Hematopoietic multipotent progenitor cell treated with erythropoietin and hydrocortisone succinate and interleukin-3 and kit ligand, for 15 days (in vitro differentiated cells): ENCODE results near the gene FAM111B.
"Not testable (repeated sequence)": the region's sequence is repeated elsewhere in the genome, so short reads cannot be mapped to it uniquely, and the experiment has no call there.

ENCODE experiments used
- DNase-seq: peaks from one replicate; pipeline ENCODE4 v3.0.0-alpha.2; 2015; ENCODE audit warnings: low spot score

Gene FAM111B

DNA sequence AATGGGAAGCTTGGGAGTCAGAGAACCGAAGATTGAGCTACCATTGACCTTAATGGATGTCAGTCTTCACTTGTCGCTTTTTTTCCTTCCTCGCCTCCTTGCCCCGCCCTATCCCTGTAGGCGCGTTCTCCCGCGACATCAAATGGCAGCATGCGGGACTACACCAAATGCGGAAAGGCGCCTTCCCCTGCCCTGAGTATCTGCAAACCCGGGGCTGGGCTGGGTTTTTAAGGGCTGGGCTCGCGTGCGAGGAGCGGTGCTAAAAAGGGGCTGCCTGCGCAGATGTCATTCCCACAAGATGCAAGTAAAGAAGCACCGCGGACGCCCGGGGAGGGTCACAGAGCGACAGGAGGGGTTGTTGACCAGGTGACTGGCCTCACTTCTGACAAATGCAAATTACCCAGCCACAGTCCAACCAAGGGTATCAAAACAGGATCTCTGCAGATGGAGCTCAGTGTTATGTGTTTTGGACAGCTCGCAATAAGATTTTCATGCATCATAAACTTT lies 4.7 kb upstream of the FAM111B start:
- DNase-seq, result peak; percentile 27

GRCh38 chr11:59107721-59108120 lies 684 bp downstream of the FAM111B start:
- not testable (repeated sequence) for DNase-seq

GRCh38 chr11:59112494-59112893 lies 5.5 kb downstream of the FAM111B start:
- DNase-seq, result no peak

- no peak for DNase-seq
Observed at GRCh38 chr11:59114344-59114743, 7.3 kb downstream of the FAM111B start.

GRCh38 chr11:59115553-59115952 lies 8.5 kb downstream of the FAM111B start:
- no peak for DNase-seq

DNA sequence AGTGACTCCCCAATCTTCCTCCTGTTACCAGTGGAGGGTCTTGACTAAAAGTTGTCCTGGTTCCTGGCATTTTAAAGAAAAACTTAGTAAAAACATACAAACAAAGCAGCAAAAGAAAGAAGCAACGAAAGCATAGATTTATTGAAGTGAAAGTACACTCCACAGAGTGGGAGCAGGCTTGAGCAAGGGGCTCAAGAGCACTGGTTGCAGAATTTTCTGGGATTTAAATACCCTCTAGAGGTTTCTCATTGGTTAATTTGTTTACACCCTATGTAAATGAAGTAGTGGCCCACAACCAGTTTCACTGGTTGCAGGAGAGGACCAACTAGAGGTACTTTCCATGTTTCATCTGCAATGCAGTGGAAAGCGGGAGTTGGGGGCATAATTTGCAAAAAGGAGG lies 10.7 kb downstream of the FAM111B start:
- DNase-seq, result no peak

DNA sequence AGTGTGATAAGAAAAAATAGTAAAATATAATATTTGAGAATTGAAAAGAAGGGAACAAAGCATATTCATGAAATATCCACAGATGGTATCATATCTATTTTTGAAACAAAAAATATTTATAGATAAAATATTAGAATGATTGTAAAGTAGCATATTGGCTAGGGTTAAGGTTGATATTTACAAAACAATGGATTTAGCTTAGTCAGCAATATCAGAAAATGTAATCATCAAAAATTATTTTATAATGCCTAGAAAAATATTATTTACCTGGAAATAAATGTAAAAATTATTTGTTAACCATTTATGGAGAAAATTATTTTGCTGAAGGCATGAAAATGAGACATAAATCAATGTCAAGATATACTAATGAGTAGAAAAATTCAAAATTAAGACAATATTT lies 12.8 kb downstream of the FAM111B start:
- DNase-seq, result no peak

- DNase-seq, result peak; percentile 78
Observed at GRCh38 chr11:59135648-59136461, 28.8 kb downstream of the FAM111B start.

DNA sequence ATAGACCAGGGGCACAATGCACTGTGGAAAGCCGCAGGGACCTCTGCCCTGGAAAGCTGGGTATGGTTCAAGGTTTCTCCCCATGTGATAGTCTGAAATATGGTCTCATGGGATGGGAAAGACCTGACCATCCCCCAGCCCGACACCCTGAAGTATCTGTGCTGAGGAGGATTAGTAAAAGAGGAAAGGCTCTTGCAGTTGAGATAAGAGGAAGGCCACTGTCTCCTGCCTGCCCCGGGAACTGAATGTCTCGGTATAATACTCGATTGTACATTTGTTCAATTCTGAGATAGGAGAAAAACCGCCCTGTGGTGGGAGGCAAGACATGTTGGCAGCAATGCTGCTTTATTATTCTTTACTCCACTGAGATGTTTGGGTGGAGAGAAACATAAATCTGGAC lies 29.5 kb downstream of the FAM111B start:
- DNase-seq, result not testable (repeated sequence)

GRCh38 chr11:59137190-59137589 lies 30.2 kb downstream of the FAM111B start:
- no peak for DNase-seq

DNA sequence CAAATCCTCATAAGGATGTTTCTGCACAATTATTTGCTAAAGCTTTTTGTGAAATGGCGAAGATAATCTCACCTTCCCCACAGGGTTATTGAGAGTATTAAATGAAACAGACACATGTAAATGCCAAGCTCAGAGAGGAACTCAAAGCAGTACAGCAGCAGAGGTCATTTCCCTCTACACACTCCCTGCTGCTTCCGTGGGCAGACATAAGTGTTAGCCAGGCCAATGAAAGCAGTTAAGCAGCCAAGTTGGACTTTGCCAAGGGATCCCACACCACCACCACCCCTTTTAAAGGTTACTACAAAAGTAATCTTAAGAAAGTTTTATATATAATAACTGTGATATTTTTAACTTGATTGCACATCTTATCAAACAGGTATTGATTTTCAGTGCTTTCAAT lies 31.6 kb downstream of the FAM111B start:
- no peak for DNase-seq

GRCh38 chr11:59141191-59141590 lies 34.2 kb downstream of the FAM111B start:
- DNase-seq, result no peak

DNA sequence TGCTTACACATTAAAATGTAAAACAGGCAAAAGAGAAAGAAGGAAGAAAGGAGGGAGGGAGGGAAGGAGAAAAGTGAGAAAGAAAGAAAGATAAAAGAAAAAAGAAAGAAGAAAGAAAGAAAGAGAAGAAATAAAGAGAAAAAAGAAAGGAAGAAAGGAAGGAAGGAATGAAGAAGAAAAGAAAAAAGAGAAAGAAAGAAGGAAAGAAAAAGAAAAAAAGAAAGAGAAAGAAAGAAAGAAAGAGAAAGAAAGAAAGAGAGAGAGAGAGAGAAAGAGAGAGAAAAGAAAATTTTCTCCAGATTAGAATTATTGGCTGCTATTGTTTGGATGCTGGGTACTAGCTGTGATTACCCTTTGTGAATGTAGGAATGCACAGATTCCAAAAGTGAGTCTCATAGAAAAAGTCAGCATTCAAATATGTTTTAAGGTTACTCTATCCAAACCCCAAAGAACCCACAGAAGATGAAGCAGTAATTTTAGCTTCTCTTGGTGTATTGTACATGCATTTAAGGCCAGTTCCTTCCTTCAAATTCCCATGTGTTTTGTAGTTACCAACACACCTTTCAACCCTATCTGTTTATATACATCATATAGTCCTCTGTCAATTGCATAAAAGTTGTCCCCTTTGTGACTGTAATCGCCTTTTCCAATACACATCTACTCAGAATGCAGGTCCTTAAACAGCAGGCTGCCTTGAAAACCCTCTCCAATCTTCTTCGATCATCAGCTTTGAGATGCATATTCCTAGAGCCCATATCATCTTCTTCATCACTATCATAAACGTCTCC lies 34.8 kb downstream of the FAM111B start:
- DNase-seq, result peak; percentile 4

- peak; percentile 71 for DNase-seq
Observed at GRCh38 chr11:59142530-59143507, 35.8 kb downstream of the FAM111B start, which contains the start of gene FAM111A. Gene FAM111A (plus strand): TSS chr11:59142856. CDS start chr11:59148873, 6,017 bp downstream.

GRCh38 chr11:59144096-59144495 lies 37.1 kb downstream of the FAM111B start:
- no peak for DNase-seq

- DNase-seq, result peak; percentile 84
Observed at GRCh38 chr11:59144579-59145345, 37.7 kb downstream of the FAM111B start.

DNA sequence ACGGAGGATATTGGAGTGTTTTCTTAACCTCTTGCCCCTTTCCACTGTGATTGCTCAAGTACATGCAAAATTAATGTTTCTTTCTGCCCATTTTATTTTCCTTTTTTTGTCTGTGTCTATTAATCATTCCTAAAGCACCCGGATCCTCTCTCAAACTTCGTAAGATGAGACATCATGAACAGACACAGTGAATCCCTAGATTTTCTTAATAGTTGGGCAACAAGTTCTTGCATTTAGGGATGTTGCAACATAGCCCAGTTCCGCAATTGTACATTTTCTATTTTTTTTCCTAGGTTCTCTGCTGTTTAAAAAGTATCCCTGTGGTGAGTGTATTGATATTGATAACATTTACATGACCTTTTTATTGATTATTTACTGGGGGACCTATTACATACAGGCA lies 38.5 kb downstream of the FAM111B start:
- DNase-seq, result no peak

DNA sequence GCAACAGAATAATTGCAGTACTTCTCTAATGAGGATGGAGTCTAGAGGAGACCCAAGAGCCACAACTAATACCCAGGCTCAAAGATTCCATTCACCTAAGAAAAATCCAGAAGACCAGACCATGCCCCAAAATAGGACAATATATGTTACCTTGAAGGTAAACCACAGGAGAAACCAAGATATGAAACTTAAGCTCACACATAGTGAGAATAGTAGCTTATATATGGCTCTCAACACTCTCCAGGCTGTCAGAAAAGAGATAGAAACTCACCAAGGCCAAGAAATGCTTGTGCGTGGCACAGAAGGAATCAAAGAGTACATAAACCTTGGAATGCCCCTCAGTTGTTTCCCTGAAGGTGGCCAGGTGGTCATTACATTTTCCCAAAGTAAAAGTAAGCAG lies 44.7 kb downstream of the FAM111B start:
- no peak for DNase-seq

DNA sequence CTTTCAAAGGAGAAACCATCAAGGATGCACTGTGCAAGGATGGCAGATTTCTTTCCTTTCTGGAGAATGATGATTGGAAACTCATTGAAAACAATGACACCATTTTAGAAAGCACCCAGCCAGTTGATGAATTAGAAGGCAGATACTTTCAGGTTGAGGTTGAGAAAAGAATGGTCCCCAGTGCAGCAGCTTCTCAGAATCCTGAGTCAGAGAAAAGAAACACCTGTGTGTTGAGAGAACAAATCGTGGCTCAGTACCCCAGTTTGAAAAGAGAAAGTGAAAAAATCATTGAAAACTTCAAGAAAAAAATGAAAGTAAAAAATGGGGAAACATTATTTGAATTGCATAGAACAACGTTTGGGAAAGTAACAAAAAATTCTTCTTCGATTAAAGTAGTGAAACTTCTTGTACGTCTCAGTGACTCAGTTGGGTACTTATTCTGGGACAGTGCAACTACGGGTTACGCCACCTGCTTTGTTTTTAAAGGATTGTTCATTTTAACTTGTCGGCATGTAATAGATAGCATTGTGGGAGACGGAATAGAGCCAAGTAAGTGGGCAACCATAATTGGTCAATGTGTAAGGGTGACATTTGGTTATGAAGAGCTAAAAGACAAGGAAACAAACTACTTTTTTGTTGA lies 45.4 kb downstream of the FAM111B start:
- DNase-seq, result no peak

GRCh38 chr11:59154610-59155009 lies 47.6 kb downstream of the FAM111B start:
- no peak for DNase-seq
